ENCODE data around the gene HUNK.

GRCh38 chr21:31964692-31965091 lies 91.9 kb downstream of the HUNK start:
- TF ChIP-seq CTCF (optimal IDR thresholded peaks at IDR 0.05 in 1 of 3, IDR thresholded peaks at IDR 0.05 in 1 of 3, conservative IDR thresholded peaks at IDR 0.05 in 1 of 3; ENCODE audit: extremely low read depth in 1 of 3, insufficient read depth in 2 of 3, low read length in 3 of 3) = no peak
- TF ChIP-seq EZH2 (IDR thresholded peaks at IDR 0.05; ENCODE audit: low read length) = no peak
